Measurements from ENCODE around the gene ZNF660. TPM values are rescaled to one million over a fixed set of nuclear protein-coding genes. Genes with fewer than 3 reads are reported as not detected.

The ZNF660 gene
- total RNA-seq, 1 donor from 2014 or later, result 20.1 TPM

GRCh38 chr3:44612678-44613077 is 27.9 kb downstream of the ZNF660 start:
- H3K9me3 Mint-ChIP-seq, result peaks cover 57% of the 10 kb centered on the region
- TF ChIP-seq CTCF (IDR thresholded peaks at IDR 0.05; ENCODE audit: unreplicated experiment), result no peak
- no peak overlapping the region for H3K27ac Mint-ChIP-seq
- H3K4me1 Mint-ChIP-seq, result no peaks in the 10 kb centered on the region
- H3K27me3 Mint-ChIP-seq (ENCODE audit: low read depth), result no peaks in the 10 kb centered on the region
- no peak overlapping the region for H3K4me3 Mint-ChIP-seq
- peaks cover 55% of the 10 kb centered on the region for H3K36me3 Mint-ChIP-seq
- no peak for DNase-seq (ENCODE audit: low spot score in 2 of 2, unreplicated experiment in 2 of 2)

GRCh38 chr3:44624749-44625480 is 40.2 kb downstream of the ZNF660 start, which contains the start of gene ZNF197:
Gene ZNF197, plus strand, starts transcription at chr3:44625036. Its CDS starts 4,119 bp downstream, at chr3:44629155.
- peaks cover 9% of the 10 kb centered on the region for H3K36me3 Mint-ChIP-seq
- H3K27me3 Mint-ChIP-seq (ENCODE audit: low read depth), result no peaks in the 10 kb centered on the region
- H3K4me3 Mint-ChIP-seq, result peak within 1 kb of the TSS; percentile 91
- DNase-seq (ENCODE audit: low spot score in 2 of 2, unreplicated experiment in 2 of 2), result peak; percentile 66 to 82
- no peaks in the 10 kb centered on the region for H3K9me3 Mint-ChIP-seq
- H3K4me1 Mint-ChIP-seq, result peaks cover 21% of the 10 kb centered on the region
- no peak for TF ChIP-seq CTCF (IDR thresholded peaks at IDR 0.05; ENCODE audit: unreplicated experiment)
- H3K27ac Mint-ChIP-seq, result peak within 1 kb of the TSS; percentile 98

- H3K36me3 Mint-ChIP-seq, result peaks cover 18% of the 10 kb centered on the region
- no peak overlapping the region for H3K27ac Mint-ChIP-seq
- TF ChIP-seq CTCF (IDR thresholded peaks at IDR 0.05; ENCODE audit: unreplicated experiment), result no peak
- DNase-seq (ENCODE audit: low spot score in 2 of 2, unreplicated experiment in 2 of 2), result no peak
- peaks cover 18% of the 10 kb centered on the region for H3K4me1 Mint-ChIP-seq
- no peaks in the 10 kb centered on the region for H3K27me3 Mint-ChIP-seq (ENCODE audit: low read depth)
- no peak overlapping the region for H3K4me3 Mint-ChIP-seq
- no peaks in the 10 kb centered on the region for H3K9me3 Mint-ChIP-seq
Observed at GRCh38 chr3:44628716-44629115, 44.0 kb downstream of the ZNF660 start.

- Mint-ChIP-seq H3K27ac (no peak overlapping the region), H3K36me3 (peaks cover 36% of the 10 kb centered on the region), H3K4me1 (peaks cover 2% of the 10 kb centered on the region), H3K9me3 (peaks cover 16% of the 10 kb centered on the region), H3K4me3 (no peak overlapping the region), H3K27me3 (ENCODE audit: low read depth) (no peaks in the 10 kb centered on the region)
- no peak for TF ChIP-seq CTCF (IDR thresholded peaks at IDR 0.05; ENCODE audit: unreplicated experiment)
- DNase-seq (ENCODE audit: low spot score in 2 of 2, unreplicated experiment in 2 of 2), result no peak
Observed at GRCh38 chr3:44632193-44632592, 47.4 kb downstream of the ZNF660 start.

GRCh38 chr3:44642337-44642736 is 57.6 kb downstream of the ZNF660 start:
- Mint-ChIP-seq H3K4me3 (no peak overlapping the region), H3K27ac (no peak overlapping the region), H3K36me3 (peaks cover 74% of the 10 kb centered on the region), H3K9me3 (peaks cover 52% of the 10 kb centered on the region), H3K27me3 (ENCODE audit: low read depth) (no peaks in the 10 kb centered on the region), H3K4me1 (no peaks in the 10 kb centered on the region)
- no peak for DNase-seq (ENCODE audit: low spot score in 2 of 2, unreplicated experiment in 2 of 2)
- TF ChIP-seq CTCF (IDR thresholded peaks at IDR 0.05; ENCODE audit: unreplicated experiment), result no peak

Measured in mesothelial cell of epicardium (in vitro differentiated cells).